Panc1 (cell line): ENCODE data around the gene PTGIS. TPM values are rescaled to one million over a fixed set of nuclear protein-coding genes. Genes with fewer than 3 reads are reported as not detected.

ENCODE experiments used
- ATAC-seq: fragments of 200-7000 bp; cut with Tn5 transposase; 2 replicates; pipeline ENCODE4 v1.9.1; 2020; ENCODE audit warnings: mild to moderate bottlenecking, moderate library complexity
- BruUV-seq: library from RNA; stranded (reverse); fragments of 400-500 nt; replicated peaks from 2 replicates; lab custom pipeline; 2021; lab: Mats Ljungman, UMichigan
- CTCF ChIA-PET: fragments of 300-600 bp; sonication (Branson Sonifier 250); formaldehyde crosslinking; loops from one replicate; lab custom pipeline; 2022; ENCODE audit warnings: antibody characterized with exemption; lab: Charles Lee
- POLR2A ChIA-PET: fragments of 300-600 bp; sonication (Branson Sonifier 250); formaldehyde crosslinking; loops from one replicate; lab custom pipeline; 2022; ENCODE audit warnings: antibody characterized with exemption; lab: Charles Lee
- DNase-seq: peaks from one replicate; pipeline ENCODE4 v3.0.0-alpha.2; 2010; ENCODE audit warnings: low read depth, low spot score
- H3K27ac ChIP-seq: 2 replicates; pipeline ENCODE4 v1.5.1; 2011; ENCODE audit warnings: mild to moderate bottlenecking, low read length, inconsistent platforms
- H3K27me3 ChIP-seq: fragments of 200-500 bp; sonication (Bioruptor generic); 2 replicates; pipeline ENCODE4 v1.6.0; 2014; ENCODE audit warnings: low read length, inconsistent platforms; ENCODE audit not compliant: control insufficient read depth, insufficient read depth
- H3K36me3 ChIP-seq: fragments of 200-500 bp; sonication (Bioruptor generic); 2 replicates; pipeline ENCODE4 v1.5.1; 2014; ENCODE audit warnings: inconsistent platforms, mild to moderate bottlenecking, low read length, moderate library complexity; ENCODE audit not compliant: control insufficient read depth, insufficient read depth
- H3K4me1 ChIP-seq: 2 replicates; pipeline ENCODE4 v1.5.1; 2011; ENCODE audit warnings: inconsistent platforms, mild to moderate bottlenecking, low read length, moderate library complexity; ENCODE audit not compliant: control insufficient read depth, insufficient read depth
- H3K4me3 ChIP-seq, 2 experiments: 2 replicates each; pipeline ENCODE4 v1.5.1; 2011 to 2012; ENCODE audit warnings: low read depth in 2 of 2, low read length in 2 of 2, mild to moderate bottlenecking in 2 of 2, inconsistent platforms in 1 of 2, moderate library complexity in 1 of 2
- H3K9me3 ChIP-seq: fragments of 200-500 bp; sonication (Bioruptor generic); 2 replicates; pipeline ENCODE4 v1.5.1; 2014; ENCODE audit warnings: low read depth, mild to moderate bottlenecking, inconsistent platforms, low read length, moderate library complexity; ENCODE audit not compliant: control insufficient read depth, insufficient read depth
- POLR2AphosphoS5 ChIP-seq: IDR thresholded peaks from 2 replicates; pipeline ENCODE4 v1.6.1; 2012; ENCODE audit warnings: mild to moderate bottlenecking, low read depth, low read length, moderate library complexity
- SIN3A ChIP-seq: IDR thresholded peaks from 2 replicates; pipeline ENCODE4 v1.6.1; 2012; ENCODE audit warnings: low read depth, mild to moderate bottlenecking, low read length, moderate library complexity, borderline replicate concordance; ENCODE audit not compliant: insufficient read depth
- TCF7L2 ChIP-seq: IDR thresholded peaks from 2 replicates; pipeline ENCODE4 v1.6.1; 2011; ENCODE audit warnings: mild to moderate bottlenecking, low read depth, low read length, inconsistent platforms
- in situ Hi-C: cut with HindIII; loops from 2 replicates; pipeline ENCODE4 v1.10.0; 2016; ENCODE audit warnings: low sequenced_read_pairs, low pct_unique_long_range_greater_than_20kb
- intact Hi-C: fragments of 100-400 bp; cut with micrococcal nuclease; formaldehyde crosslinking; loops from one replicate; pipeline ENCODE4 v1.10.0; 2022; ENCODE audit not compliant: unreplicated experiment
- total RNA-seq: library from RNA; stranded (reverse); gene quantifications from one replicate; pipeline ENCODE4 v1.2.1, GENCODE V29; 2021; ENCODE audit not compliant: unreplicated experiment
- TF ChIP-seq, protein P1 (sequence below): fragments of 450-650 bp; IDR thresholded peaks from 2 replicates; pipeline ENCODE4 v1.5.1; 2017; ENCODE audit warnings: mild to moderate bottlenecking
- TF ChIP-seq, protein P2 (sequence below), 2 experiments: IDR thresholded peaks; 2 replicates each; pipeline ENCODE4 v1.6.1; 2011 to 2012; ENCODE audit warnings: low read depth in 2 of 2, control low read depth in 1 of 2, low read length in 1 of 2, mild to moderate bottlenecking in 1 of 2, moderate library complexity in 1 of 2; ENCODE audit not compliant: insufficient read depth in 1 of 2

The PTGIS gene
- total RNA-seq, 1 experiment from 2014 or later, result 4.4 TPM

- ChIA-PET POLR2A (no interaction called here), CTCF (no interaction called here)
- DNase-seq (no peak), ATAC-seq (no peak)
- Histone ChIP-seq H3K27me3 (no peaks in the 10 kb centered on the region), H3K9me3 (no peaks in the 10 kb centered on the region), H3K36me3 (no peaks in the 10 kb centered on the region), H3K4me1 (peaks cover 25% of the 10 kb centered on the region), H3K4me3 (no peak overlapping the region), H3K27ac (0 out of 2 replicates have a peak overlapping the region, but pooled peaks have one; percentile 55)
- BruUV-seq, result no TSS peak
- TF ChIP-seq, protein P1, sequence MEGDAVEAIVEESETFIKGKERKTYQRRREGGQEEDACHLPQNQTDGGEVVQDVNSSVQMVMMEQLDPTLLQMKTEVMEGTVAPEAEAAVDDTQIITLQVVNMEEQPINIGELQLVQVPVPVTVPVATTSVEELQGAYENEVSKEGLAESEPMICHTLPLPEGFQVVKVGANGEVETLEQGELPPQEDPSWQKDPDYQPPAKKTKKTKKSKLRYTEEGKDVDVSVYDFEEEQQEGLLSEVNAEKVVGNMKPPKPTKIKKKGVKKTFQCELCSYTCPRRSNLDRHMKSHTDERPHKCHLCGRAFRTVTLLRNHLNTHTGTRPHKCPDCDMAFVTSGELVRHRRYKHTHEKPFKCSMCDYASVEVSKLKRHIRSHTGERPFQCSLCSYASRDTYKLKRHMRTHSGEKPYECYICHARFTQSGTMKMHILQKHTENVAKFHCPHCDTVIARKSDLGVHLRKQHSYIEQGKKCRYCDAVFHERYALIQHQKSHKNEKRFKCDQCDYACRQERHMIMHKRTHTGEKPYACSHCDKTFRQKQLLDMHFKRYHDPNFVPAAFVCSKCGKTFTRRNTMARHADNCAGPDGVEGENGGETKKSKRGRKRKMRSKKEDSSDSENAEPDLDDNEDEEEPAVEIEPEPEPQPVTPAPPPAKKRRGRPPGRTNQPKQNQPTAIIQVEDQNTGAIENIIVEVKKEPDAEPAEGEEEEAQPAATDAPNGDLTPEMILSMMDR, result no peak
- TF ChIP-seq POLR2AphosphoS5 (no peak), SIN3A (no peak), TCF7L2 (no peak)
- TF ChIP-seq, protein P2, sequence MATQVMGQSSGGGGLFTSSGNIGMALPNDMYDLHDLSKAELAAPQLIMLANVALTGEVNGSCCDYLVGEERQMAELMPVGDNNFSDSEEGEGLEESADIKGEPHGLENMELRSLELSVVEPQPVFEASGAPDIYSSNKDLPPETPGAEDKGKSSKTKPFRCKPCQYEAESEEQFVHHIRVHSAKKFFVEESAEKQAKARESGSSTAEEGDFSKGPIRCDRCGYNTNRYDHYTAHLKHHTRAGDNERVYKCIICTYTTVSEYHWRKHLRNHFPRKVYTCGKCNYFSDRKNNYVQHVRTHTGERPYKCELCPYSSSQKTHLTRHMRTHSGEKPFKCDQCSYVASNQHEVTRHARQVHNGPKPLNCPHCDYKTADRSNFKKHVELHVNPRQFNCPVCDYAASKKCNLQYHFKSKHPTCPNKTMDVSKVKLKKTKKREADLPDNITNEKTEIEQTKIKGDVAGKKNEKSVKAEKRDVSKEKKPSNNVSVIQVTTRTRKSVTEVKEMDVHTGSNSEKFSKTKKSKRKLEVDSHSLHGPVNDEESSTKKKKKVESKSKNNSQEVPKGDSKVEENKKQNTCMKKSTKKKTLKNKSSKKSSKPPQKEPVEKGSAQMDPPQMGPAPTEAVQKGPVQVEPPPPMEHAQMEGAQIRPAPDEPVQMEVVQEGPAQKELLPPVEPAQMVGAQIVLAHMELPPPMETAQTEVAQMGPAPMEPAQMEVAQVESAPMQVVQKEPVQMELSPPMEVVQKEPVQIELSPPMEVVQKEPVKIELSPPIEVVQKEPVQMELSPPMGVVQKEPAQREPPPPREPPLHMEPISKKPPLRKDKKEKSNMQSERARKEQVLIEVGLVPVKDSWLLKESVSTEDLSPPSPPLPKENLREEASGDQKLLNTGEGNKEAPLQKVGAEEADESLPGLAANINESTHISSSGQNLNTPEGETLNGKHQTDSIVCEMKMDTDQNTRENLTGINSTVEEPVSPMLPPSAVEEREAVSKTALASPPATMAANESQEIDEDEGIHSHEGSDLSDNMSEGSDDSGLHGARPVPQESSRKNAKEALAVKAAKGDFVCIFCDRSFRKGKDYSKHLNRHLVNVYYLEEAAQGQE (IDR thresholded peaks at IDR 0.05; ENCODE audit: insufficient read depth in 1 of 2, low read depth in 2 of 2, low read length in 1 of 2), result no peak
- intact Hi-C loops (no loop called here), in situ Hi-C loops (no loop called here)
Measured at GRCh38 chr20:49573900-49574416, 6.0 kb upstream of the PTGIS start.

DNA sequence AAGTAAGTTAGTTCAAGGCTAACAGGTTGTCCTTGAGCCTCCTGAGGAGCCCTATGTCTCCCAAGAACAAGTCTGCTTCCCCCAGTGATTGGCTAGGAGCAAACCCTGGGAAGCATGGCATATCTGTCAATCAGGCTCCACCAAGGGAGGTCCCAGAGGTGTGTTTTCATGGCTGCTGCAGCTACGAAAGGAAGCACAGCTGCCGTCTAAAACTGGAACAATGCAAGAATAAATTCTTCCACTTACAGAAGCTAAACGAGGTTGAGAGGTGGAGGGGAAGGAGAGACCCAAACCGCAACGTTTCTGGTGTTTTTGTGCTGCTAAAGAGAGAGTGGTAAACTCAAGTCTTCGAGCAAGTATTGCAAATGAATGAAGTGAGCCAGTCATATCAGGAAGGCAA, 4.9 kb upstream of the PTGIS start:
- H3K9me3 ChIP-seq, result no peaks in the 10 kb centered on the region
- H3K4me3 ChIP-seq, result no peak overlapping the region
- in situ Hi-C loops (no loop called here), intact Hi-C loops (no loop called here)
- TF ChIP-seq TCF7L2, result no peak
- no peak for TF ChIP-seq SIN3A
- TF ChIP-seq, protein P2 (IDR thresholded peaks at IDR 0.05; ENCODE audit: insufficient read depth in 1 of 2, low read depth in 2 of 2, low read length in 1 of 2), result no peak
- DNase-seq, result no peak
- CTCF ChIA-PET, result no interaction called here
- H3K27me3 ChIP-seq, result no peaks in the 10 kb centered on the region
- no peak overlapping the region for H3K27ac ChIP-seq
- no peak for ATAC-seq
- peaks cover 25% of the 10 kb centered on the region for H3K4me1 ChIP-seq
- BruUV-seq, result no TSS peak
- H3K36me3 ChIP-seq, result no peaks in the 10 kb centered on the region
- POLR2A ChIA-PET, result no interaction called here
